ENCODE measurements around the gene RASGRF2.

The RASGRF2 gene

DNA sequence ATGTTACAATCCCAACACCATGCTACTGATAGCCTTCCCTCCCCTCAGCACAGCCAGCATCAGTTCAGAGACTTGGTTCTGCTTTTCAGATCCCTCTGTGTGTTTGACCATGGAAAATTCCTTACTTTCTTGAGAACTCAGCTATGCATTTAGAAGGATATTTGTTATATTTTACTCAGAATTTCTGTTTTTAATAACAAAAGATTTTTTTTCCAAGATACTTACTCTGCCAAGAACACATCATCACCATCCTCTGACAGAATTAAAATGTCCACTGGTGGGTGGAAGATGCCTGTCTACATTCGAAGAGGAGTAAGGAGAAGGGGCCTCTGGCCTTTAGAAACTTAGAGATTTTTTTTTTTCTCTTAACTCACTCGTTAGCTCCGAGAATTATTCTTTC lies 216.9 kb downstream of the RASGRF2 start:
- no peak for DNase-seq (ENCODE audit: low spot score)

DNA sequence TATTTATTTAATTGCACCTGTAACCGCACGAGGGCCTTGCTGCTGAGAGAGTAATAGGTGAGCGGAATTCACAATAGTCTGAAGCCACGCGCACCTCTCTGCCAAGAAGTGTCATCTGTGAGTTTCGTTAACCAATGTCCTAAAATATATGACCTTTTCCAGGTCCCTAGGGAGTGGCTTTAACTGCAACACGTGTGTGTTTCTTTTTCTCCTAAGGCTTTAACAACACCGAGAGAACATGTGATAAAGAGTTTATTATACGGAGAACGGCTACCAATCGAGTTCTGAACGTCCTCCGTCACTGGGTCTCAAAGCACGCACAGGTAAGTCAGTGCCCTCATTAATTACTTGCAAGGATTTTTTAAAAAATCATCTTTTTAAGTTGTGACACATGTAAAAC lies 219.8 kb downstream of the RASGRF2 start:
- DNase-seq (ENCODE audit: low spot score): no peak

DNA sequence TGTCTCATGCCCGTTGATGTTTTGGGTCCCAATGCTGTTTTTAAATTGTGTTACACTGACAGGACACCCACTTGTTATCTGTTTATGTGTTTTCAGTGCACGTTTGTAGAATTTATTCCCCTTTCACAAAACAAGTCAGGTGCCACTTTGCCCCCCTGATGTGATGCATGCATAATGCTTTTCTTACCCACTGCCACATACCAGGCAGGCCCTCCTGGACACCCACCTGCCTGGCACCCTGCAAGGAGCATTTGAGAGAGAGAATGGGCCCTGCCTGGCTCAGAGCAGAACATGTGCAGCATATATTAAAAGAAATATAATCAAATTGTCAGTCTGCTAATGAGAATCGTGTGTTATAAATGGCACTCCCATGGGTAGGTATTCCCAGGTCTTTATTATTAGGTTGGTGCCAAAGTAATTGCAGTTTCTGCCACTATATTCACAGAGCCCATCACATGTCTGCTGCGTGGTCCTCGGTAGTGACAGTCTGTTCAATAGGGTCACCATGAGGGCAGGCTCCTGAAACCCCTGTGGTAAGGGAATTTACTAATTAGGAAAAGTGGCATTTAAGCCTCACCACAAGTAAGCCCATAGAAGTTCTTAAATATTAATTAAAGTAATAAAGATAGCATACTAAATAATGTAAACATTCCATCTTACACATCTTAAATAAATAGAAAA lies 220.8 kb downstream of the RASGRF2 start:
- no peak for DNase-seq (ENCODE audit: low spot score)

DNA sequence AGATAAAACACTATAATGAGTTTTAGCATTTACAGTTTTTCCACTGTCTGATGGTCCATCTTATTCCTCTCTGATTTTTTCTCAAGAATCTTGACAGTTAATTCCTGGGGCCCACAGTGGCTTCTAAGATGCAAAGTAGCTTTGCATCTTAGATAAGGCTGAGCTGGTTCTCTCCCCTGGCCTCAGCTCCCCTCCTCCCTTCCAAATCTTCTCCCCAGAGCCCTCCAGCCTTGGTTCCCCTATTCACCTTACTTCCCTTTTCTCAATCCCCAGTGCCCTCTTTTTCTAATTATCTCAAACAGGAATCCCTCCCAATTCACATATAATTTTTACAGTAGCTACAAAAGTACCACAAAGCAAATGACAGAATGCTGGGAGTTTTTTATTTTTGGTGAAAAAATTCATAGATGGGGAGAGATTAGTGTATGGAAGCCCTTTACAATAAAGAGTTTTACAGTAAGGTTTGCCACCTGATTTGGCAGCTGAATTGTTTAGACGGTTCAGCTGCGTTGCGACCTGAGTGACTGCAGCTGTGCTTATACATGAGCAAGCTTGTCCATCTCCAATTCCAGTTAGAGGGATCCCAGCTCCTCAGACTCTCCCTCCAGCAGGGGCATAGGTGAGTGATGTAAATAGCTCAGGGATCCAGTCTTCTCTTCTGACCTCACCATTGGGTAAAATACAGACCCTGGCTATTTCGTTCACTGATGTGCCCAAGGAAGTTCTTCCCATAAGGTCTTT lies 221.6 kb downstream of the RASGRF2 start:
- no peak for DNase-seq (ENCODE audit: low spot score)

DNA sequence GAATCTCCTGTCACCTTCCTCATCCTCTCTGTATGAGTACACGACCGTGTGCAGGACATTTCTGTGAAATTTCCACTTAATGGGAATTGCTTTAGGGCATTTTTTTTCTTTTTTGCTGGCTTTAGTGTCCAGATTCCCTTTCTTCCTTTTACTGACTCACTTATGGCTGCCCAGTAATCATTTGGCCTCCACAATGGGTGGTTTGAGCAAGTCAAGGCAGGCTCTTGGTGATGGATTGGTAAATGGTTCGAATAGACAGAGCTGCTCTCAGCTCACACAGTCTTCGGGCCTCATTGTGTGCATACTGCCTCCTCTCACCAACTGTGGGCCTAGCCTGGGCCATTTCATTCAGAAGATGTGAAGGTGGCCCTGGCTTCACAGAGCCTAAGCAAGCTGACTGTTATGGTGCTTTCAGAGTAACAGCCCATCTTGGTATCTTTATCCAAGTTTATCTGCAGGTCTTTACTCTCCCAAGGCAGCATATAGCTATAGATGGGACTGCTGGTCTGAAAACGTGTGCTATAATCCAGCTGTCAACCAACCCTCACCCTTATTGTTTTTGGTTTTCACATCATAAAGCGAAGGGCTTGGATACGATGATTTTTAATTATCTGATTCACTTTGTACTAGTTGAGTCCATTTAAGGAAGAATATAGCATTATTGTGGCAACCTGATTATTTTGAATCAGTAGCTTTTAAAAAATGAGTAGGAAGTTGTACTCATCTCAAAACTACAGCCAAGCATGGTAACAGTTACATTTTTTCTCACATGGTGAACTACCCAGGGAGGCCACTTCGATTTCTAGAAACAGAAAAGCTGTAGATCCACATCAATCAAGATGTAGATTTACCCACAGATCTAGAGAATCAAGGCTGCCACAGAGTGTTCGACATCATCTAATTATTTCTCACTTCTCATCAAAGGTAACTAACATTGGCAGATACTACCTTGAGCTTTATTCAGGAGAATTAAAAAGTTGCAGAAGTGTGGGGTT lies 222.5 kb downstream of the RASGRF2 start:
- DNase-seq (ENCODE audit: low spot score): no peak

DNA sequence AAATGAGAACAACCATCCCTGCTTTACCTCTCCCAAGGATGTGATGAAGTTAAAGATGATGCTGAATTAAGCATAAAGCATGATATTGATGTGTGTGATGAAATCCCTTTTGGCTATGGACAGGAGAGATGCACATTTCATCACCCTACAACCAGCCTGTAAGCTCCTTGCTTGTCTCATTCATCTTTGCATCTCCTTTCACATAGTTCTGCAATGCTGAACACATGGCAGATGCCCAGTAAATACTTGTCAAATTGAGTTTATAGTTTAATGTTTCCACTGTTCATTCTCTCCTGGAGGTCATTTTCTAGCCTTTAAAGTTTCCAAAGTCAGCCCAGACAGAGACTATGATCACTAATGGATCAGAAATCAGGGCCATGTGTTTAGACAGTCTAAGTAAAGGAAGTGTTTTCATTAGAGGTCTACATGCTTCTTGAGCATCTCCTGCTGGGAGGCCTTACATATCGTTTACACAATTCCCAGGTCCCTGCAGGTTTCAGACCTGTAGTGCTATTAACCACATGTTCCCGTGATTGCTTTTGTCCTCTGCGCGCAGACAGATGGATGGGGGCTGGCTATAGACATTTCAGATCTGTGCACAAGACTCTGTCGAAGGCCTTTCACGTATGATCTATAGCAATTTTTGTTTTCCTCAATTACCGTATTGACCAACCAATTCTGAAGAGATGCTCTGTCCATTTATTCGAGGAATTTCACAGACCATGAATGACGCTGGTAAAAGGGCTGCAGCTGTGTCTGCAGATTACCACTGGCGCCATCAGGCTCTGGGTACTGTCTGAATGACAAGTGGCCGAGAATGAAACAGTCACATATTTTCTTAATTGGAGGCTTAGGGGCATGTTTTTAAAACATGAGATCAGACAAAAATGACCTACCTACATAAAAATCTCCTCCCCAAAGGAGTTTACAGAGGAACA lies 223.9 kb downstream of the RASGRF2 start:
- peak; percentile 66 for DNase-seq (ENCODE audit: low spot score)

DNA sequence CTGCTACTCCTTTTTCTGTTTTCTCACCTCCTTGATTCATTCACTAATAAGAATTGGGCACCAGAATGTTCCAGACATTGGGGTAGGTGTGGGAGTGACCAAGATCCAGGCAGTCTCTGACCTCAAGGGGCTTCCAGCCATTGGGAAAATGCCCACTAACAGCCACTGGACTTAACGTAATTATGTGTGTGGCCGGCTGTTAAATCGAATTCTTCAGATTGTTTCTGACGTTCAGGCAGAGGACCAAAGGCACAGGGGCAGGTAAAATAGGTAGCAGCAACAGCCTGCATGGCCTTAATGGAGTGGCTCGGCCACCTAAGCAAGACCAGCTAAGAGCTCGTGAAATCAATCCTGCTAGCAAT lies 224.6 kb downstream of the RASGRF2 start:
- no peak for DNase-seq (ENCODE audit: low spot score)

DNA sequence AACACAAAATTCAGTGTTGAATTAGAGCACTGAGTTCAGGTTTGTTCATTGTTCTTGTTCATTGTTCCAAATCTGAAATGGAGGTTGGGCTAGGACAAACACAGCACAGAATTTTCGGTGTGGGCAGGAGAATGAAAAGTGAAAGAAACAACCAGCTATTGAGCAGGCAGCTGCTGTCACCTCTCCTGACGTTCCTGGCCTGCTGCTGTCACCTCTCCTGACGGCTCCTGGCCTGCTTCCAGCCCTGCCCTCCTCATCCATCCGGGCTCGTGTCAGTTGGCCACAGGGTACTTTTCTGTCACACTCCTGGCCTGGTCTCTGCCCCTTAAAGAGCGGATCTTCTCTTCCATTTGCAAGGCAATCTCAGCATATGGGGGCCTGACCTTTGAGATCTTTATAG lies 227.7 kb downstream of the RASGRF2 start:
- DNase-seq (ENCODE audit: low spot score): peak; percentile 40

DNA sequence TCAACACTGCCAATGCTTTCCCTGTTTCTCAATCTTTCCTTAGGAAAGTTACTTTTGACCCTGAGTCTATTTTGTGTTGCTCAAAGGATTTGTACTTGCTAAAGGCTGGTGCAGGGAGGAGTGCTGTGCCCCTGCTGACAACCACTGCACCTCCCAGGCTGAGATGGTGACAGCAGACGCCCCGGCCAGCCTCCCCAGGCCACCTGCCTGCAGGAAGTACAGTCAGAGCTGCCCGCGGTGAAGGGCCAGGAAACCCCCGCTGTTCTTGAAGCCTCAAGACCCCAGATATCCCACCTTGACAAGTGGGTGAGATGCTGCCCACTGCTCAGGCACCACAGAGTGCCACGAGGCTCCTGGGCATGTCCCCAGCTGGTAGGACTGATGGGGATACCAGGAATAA lies 228.8 kb downstream of the RASGRF2 start:
- no peak for DNase-seq (ENCODE audit: low spot score)

DNA sequence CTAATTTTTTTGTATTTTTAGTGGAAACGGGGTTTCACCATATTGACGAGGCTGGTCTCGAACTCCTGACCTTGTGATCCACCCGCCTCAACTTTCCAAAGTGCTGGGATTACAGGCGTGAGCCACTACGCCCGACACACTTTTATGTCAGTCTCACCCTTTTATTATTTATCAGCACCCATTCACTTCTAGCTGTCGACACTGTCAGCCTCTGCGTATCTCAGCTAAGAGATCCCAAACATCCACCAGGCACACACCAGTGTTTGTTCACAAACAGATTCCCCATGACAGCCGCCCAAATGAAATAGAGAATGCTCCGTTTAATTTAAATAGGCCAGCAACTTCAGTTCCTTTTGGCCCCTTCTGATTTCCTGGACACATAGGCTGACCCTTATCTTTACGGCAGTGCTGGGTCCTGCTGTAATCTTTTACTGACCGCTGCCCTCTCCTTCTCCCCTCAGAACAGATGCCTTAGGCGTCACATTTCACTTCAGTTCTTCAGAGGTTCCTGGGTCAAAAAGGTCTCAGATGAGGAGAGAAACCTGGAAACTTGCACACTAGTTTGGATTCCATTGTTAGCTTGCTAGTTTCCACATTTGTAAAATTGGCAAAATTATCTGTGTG lies 229.8 kb downstream of the RASGRF2 start:
- no peak for DNase-seq (ENCODE audit: low spot score)

DNA sequence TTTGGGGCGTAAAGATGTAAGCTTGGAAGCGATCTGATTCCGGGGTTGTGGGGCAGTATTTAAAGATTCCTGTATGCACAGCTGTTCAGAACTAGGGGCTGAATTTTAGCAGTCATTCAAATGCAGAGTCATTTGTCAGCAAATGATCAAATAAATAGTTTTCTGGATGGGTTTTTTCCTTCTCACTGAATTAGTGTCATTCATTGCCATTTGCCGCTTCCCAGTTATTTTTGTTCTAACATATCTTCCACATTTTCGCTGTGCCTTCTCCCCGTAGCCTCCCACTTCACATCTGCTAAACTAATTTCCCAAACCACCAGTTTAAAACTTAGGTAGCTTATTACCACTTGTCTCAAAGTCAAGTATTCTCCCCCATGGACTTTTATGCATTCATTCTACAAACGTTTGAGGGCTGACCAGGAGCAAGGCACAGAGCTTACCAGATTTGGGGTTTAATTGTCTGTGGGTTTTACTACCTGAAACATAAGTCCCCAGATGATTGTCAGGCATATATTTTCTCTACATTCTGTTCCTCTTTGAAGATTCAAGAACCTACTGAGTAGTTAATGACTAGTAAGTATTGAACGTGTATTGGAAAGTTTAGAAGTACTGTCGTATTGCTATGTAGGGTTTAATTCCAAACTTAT lies 231.7 kb downstream of the RASGRF2 start:
- DNase-seq (ENCODE audit: low spot score): no peak

DNA sequence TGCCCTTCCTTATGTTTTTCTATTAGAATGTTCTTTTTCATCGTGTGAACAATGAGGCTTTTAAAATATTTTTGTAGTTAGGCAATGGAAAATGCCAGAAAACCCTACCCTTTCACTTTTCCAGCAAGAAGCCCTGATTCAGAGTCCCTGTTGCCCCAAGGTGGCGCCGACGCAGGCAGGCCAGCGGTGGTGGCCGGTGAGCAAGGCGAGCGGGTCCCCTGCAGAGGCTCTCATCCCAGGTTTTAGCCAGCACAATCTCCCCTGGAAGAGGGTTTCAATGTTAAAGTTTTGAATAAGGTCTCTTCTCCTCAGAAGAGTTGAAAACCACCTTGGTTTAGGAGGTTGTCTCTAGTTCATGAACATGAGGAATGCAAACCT lies 232.2 kb downstream of the RASGRF2 start:
- DNase-seq (ENCODE audit: low spot score): no peak

DNA sequence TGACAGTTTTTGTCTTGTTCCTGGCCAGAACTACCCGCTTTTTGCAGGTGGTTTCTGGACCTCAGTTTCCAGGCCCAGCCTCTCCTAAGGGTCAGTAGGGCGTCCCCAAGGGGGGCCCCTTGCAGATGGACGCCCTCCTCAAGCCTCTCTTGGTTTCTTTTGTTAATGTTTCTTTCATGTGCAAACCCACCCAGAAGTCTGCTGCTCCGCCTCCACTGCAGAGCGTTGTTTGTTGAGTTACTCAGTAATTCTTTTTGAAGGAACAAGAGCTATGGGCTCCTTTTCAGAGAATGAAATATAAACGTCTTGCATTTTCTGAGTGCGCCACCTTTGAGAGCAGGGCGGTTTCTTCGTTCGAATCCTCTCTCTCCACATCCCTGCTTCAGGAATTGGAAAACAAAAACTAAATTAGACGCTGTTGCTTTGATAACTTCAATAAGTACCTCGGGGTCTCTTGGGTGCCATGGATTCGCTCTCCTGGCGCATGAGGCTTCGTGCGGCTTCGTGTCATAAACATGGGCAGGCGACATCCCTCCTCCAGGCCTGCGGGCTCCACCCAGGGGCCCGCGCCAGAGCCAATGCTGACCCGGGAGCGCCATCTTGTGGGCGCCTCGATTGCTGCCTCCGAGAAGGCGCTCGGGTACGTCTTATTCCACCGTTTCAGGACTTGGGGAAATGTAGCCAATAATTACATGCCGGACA lies 234.6 kb downstream of the RASGRF2 start:
- DNase-seq (ENCODE audit: low spot score): peak; percentile 73

DNA sequence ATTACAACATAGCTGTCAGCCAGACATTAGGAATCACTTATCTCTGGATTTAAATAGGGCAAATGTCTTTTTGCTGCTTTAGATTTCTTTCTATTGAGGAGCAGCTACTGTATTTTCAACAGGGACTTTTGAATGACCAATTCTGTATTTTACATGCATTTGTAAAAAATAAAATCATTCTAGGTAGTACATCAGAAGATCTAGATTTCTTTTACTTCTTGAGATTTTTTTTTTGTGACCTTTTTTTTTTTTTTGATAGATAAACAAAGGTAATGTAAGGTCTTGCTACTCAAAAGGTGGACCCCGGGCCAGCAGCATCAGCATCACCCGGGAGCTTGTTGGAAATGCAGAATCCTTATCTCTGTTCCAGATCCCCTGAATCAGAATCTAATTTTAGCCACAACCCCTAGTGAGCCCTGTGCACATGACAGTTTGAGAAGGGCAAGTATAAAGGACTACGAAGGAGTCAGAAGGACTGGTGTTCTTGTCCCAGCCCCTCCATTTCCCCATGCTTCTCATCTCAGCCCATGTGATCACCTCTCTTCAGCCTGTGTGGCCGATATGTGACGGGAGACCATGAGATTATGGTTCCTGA lies 235.3 kb downstream of the RASGRF2 start:
- DNase-seq (ENCODE audit: low spot score): no peak

DNA sequence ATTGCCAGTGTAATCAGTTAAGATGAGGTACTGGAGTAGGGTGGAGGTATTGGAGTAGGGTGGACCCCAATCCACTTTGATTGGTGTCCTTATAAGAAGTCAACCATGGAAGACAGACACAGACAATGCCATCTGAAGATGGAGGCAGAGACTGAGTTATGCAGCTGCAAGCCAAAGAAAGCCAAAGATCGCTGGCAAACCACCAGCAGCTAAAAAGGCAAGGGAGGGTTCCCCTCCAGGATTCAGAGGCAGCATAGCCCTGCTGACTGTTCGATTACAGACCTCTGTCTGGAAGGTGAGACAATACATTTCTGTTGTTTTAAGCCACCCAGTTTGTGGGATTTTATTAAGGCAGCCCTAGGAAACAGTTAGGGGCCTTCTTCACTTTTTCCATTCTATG lies 242.5 kb downstream of the RASGRF2 start:
- no peak for DNase-seq (ENCODE audit: low spot score)

DNA sequence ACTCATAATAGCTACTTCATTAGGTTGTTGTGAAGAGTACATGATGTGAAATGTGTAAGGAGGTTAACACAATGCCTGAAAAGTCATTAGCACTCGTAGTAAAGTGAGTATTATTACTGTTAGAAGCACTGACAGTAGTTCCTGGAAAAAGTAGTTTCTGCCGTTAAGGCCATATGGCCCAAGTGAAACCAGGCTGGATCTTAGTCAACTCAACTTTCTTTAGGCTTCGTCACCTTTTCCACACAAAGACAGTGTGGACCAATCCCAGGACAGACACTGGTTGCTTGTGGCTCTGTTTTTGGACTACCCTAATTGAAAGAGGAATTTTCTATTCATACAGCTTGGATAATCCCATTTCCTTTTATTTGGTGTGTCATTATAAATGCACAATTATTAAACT lies 243.6 kb downstream of the RASGRF2 start:
- DNase-seq (ENCODE audit: low spot score): no peak

DNA sequence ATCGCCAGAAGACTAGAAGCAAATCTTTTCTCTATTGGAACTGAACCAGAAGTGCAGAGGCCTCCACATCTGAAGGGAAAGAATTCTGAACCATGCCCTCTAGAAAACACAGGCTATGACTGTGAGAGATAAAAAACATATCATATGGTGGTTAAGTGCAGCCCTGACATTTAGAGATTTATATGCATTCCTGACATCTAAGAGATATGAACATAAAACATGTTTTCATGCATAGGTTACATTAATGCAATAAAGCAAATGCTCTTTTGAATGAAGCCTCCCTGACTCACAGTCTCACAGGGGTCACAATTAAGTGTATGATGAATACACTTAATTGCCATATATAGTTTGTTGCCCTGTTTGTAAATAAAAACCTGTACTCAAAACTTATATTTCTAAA lies 244.0 kb downstream of the RASGRF2 start:
- no peak for DNase-seq (ENCODE audit: low spot score)

DNA sequence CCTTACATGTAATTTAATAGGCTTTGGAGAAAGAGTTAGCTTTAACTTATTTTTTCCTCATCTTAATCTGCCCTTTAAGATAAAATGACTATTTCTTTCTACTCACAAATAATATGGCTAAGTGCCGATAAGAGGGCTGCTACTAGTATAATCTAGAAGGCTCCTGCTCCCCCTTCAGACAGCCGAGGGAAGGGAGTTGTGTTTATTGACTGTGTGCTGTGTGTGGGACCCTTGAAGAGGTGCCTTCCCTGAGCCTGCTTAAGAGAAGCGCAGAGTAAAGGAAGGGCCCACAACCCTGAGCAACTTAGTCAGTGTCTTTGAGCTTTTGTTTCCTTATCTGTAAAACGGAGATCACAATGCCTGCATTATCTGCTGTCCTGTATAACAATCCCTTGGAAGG lies 244.9 kb downstream of the RASGRF2 start:
- DNase-seq (ENCODE audit: low spot score): no peak

DNA sequence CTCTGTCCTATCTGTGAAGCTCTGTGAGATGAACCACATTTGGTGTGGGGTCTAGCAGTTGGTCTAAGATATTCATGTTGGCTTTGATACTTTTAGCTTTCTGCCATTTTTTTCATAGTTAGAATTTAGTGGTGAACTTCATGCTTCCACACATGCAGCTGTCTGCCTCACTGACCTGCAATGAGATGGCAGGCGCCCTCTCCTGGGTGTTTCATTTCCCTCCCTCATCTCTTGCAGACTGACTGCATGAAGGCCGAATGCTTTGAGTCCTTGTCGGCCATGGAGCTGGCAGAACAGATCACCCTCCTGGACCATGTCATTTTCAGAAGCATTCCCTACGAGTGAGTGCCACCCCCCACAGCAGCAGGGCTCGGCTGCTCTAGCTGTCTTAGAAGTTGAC lies 246.8 kb downstream of the RASGRF2 start:
- DNase-seq (ENCODE audit: low spot score): no peak

DNA sequence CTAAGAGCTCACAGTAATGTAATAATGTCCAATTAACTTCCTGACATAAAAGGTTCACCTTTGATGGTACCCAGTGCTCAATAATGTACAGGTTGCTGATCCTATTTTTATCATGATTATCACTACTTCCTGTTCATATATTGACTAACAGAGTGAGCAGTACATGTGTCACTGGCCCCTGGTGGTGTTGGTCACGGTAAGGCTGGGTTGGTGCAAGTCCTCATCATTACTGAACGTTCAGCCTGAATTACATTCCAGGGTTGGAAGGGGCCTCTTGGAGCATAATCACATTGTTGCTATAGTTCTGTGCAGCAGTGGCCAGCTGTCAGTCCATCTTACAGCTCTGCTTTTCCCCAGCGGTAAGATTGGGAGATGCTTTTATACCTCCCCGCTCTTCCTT lies 248.7 kb downstream of the RASGRF2 start:
- no peak for DNase-seq (ENCODE audit: low spot score)

All from pons (tissue), 1 donor.